ENCODE measurements around the gene SAFB2. TPM values are rescaled to one million over a fixed set of nuclear protein-coding genes. Genes with fewer than 3 reads are reported as not detected.

Gene SAFB2
- polyA plus RNA-seq, 4 donors: 66.0 to 88.8 (median 67.8) TPM

- DNase-seq (ENCODE audit: low read depth in 4 of 4, low spot score in 3 of 4): no peak
Measured at GRCh38 chr19:5635427-5635826, 12.9 kb upstream of the SAFB2 start.

DNA sequence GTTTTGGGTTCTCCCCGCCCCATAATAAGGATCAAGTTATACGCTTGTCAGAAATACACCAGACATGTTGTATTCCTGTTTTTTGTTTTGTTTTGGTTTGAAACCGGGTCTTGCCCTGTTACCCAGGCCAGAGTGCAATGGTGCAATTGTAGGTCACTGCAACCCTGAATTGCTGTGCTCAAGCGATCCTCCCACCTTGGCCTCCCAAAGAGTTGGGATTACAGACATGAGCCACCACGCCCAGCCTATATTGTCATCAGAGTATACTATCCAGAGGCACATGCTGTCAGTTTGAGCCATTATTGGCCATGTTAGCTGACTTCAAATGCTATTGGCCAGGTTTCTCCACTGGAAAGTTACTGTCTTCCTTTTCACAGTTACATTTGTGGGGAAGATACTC, 10.1 kb upstream of the SAFB2 start:
- DNase-seq (ENCODE audit: low read depth in 4 of 4, low spot score in 3 of 4): no peak

DNA sequence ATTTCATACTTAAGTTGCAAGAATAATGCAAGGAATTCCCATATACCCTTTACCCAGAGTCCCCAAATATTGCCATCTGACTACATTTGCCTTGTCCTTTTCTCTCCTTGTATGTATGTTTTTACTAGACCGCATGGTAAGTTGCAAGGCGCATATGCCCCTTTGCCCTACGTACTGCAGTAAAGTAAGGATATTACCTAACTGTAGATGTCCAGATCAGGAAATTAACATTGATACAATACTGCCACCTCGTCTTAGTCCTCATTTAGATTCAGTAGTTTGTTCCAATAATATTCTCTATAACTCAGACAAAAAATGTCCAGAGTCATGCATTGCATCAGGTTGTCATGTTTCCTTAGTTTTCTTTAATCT, 9.7 kb upstream of the SAFB2 start:
- no peak for DNase-seq (ENCODE audit: low read depth in 4 of 4, low spot score in 3 of 4)

GRCh38 chr19:5631567-5632240, 9.1 kb upstream of the SAFB2 start:
- no peak for DNase-seq (ENCODE audit: low read depth in 4 of 4, low spot score in 3 of 4)

DNA sequence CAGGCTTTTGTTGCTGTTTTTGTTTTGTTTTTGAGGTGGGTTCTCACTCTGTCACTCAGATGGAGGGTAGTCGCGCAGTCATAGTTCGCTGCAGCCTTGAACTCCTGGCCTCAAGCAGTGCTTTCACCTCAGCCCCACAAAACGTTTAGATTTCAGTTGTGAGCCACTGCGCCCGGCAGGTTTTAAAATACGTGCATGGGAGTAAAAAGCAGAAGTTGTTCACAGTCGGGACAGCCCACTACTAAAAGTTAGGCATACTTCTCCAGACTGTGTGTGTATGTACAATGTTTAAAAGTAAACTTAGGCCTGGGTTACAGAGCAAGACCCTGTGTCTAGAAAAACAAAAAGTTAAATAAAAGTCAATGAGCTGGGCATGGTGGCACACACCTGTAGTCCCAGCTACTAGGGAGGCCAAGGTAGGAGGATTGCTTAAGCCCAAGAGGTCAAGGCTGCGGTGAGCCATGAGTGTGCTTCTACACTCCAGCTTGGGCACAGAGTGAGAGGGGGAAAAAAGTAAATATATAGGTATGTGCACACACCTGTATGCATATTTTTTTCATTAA, 6.4 kb upstream of the SAFB2 start:
- no peak for DNase-seq (ENCODE audit: low read depth in 4 of 4, low spot score in 3 of 4)

- no peak for DNase-seq (ENCODE audit: low read depth in 4 of 4, low spot score in 3 of 4)
Measured at GRCh38 chr19:5628461-5628860, 5.9 kb upstream of the SAFB2 start.

DNA sequence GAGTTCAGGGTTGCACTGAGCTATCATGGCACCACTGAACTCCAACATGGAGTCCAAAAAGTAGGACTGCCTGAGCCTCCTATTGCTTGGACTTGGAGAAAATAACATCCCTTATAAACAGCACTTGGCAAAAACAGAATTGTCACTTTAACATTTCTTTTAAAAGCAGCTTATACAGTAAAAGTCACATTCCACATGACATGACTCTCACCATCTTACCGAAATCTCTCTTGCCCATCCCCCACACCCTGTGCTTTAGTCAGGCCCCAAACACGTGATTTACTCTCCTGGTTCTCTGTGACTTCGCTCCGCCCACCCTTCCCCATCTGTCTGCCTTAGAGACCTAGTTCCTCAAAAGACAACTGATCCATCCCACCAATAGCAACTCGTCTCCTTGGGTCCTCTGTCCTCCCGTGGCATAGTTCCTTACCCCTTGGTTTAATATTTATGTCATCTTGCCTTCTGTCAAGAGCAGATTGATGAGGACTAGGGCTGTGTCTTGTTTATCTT, 4.9 kb upstream of the SAFB2 start:
- DNase-seq (ENCODE audit: low read depth in 4 of 4, low spot score in 3 of 4): no peak

- DNase-seq (ENCODE audit: low read depth in 4 of 4, low spot score in 3 of 4): no peak
Measured at GRCh38 chr19:5625641-5626040, 3.1 kb upstream of the SAFB2 start.

DNA sequence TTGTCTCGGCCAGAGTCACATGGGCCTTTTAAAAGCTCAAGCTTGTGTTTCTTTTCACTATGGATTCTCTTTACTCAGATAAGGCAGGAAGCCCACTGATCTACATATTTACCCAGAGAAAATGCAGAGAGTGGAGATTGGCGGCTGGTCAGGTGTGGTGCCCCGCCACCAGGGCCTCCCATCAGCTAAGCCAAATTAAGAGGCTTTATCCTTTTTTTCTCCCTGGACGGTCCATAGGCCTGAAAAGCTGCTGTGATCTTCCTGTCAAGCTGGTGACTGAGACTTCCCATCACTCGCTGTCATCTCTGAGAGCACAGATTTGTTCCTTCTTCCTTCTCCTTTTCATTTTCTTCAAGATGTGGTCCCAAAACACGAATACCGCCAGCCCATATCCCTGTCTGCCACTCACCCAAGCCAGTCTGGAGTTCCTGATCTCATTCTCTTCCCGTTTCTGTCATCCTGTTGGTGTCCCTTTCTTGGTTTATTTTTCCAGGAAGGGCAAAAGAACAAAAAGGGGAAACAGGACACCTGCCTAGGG, 2.2 kb upstream of the SAFB2 start:
- no peak for DNase-seq (ENCODE audit: low read depth in 4 of 4, low spot score in 3 of 4)

GRCh38 chr19:5624018-5624663, 1.6 kb upstream of the SAFB2 start:
- DNase-seq (ENCODE audit: low read depth in 4 of 4, low spot score in 3 of 4): no peak

- DNase-seq (ENCODE audit: low read depth in 4 of 4, low spot score in 3 of 4): peak in 1 of 4 donors; percentile 20
Measured at GRCh38 chr19:5623397-5624017, 931 bp upstream of the SAFB2 start.

- DNase-seq (ENCODE audit: low read depth in 4 of 4, low spot score in 3 of 4): no peak
Measured at GRCh38 chr19:5621945-5622464, 571 bp downstream of the SAFB2 start.

DNA sequence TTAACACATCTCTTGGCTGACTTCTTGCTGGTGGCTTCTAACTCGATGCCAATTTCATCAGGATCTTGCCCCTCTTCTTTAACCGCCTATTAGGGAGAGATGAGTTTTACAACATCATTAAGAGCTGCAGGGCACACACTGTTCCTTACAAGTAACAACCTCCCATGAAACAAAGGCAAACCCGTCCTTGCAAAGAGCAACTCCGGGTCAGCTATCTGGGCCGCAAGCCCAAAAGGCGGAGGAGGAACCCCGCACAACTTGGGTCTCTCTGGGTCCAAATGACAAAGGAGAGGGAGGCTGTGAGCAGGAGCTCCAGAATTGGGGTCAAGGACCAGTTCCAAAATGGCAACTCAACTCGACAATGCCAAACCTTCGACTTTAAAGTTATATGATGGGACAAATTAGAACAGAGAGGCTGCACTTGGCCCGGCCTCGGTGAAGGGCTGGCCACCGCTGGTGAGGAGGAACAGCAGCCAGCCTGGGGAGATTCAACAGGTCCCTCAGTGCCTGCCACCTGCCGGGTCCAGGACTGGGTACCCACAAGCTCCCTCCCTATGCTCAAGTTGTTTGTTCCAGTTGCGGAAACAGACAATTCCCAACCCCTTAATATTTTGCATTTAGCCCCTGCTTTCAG, 1.1 kb downstream of the SAFB2 start:
- DNase-seq (ENCODE audit: low read depth in 4 of 4, low spot score in 3 of 4): no peak

DNA sequence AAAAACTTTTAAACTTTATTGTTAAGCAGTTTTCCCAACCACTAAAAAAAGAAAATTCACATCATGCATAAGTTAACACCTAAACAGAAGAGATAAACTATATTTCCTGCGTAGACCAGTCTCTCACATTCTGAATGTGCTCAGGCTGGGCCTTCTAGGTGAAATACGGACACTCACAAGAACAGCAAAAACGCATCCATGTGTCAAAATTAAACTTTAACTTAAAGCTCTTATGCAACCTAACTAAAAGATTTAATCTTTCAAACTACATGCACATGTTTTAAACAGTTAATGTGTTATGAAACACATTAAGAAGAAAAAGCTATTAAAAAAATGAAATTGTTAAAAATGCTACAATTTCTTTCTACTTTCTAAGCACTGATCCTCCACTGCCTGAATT, 2.6 kb downstream of the SAFB2 start:
- DNase-seq (ENCODE audit: low read depth in 4 of 4, low spot score in 3 of 4): no peak

DNA sequence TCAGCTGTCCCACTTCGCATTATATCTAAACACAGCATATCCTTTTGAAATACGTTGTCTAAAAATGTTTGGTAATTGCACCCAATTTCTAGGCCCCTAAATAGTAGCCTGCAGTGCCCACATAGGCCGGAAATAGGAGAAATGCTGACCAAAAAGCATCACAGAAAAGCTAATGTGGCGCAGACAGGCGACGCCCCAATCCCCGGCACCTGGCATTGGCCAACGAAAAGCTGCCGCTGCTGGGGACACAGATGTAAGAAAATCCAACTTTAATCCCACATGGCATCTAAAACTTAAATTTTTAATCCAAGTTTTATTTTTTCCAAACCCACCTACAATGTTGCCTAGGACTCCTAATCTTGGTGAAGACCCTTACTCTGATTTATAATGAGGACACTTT, 4.0 kb downstream of the SAFB2 start:
- no peak for DNase-seq (ENCODE audit: low read depth in 4 of 4, low spot score in 3 of 4)

- no peak for DNase-seq (ENCODE audit: low read depth in 4 of 4, low spot score in 3 of 4)
Measured at GRCh38 chr19:5617080-5617479, 5.5 kb downstream of the SAFB2 start.

GRCh38 chr19:5615756-5616327, 6.7 kb downstream of the SAFB2 start:
- no peak for DNase-seq (ENCODE audit: low read depth in 4 of 4, low spot score in 3 of 4)

- no peak for DNase-seq (ENCODE audit: low read depth in 4 of 4, low spot score in 3 of 4)
Measured at GRCh38 chr19:5612891-5613865, 9.4 kb downstream of the SAFB2 start.

DNA sequence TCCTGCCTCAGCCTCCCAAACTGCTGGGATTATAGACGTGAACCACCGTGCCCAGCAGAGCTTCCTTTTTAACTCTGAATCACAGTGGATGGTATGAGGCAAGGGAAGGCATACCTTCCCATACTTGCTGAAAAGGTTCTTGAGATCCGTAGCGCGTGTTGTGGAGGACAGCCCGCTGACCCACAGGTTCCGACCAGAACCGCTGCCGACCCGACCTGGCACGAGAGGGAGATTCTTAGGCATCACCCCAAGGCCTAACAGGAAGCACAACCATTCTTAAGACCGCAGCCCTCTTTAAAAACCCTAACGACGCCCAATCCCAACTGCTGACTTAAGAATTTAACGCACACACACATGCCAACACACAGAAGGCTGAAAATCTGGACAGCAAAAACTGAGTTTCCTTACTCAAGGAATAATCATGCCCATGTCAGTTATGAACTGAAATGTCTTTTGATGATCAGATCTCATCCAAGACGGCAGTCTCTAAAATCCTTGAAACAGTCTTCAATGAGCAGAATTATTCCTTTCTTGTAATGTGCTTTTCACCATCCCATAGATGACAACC, 12.6 kb downstream of the SAFB2 start:
- no peak for DNase-seq (ENCODE audit: low read depth in 4 of 4, low spot score in 3 of 4)
